GM18858 (cell line): ENCODE measurements around the gene FAM174C.
"Not testable (repeated sequence)": the region's sequence is repeated elsewhere in the genome, so short reads cannot be mapped to it uniquely, and the experiment has no call there.

ENCODE experiments used
- ATAC-seq: cut with Tn5 transposase; IDR thresholded peaks from one replicate; pipeline ENCODE4 v1.9.1; 2021; ENCODE audit not compliant: unreplicated experiment

FAM174C gene

GRCh38 chr19:1296078-1296477, 20.7 kb downstream of the FAM174C start:
- no peak for ATAC-seq

GRCh38 chr19:1296575-1297271, 21.4 kb downstream of the FAM174C start:
- no peak for ATAC-seq

DNA sequence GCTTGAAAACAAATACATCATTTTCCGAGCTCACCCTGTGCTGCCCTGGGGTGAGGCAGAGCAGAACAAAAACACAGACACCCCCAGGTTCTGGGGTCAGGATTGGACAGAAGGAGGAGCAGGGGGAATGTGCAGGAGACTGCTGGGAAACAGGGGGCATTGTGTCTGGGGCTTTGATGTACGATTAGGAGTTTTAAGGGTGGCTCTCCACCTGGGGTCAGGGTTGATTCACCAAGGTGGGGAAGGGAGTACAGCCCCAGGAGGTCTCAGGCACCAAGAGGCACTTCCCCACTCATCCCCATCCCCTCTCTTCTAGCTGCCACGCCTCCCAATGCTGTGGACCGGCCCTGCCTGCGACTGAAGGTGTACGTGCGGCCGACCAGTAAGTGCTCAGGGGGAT, 22.9 kb downstream of the FAM174C start:
- ATAC-seq: no peak

GRCh38 chr19:1299801-1300200, 24.5 kb downstream of the FAM174C start:
- no peak for ATAC-seq

GRCh38 chr19:1300744-1301490, 25.6 kb downstream of the FAM174C start:
- no peak for ATAC-seq

GRCh38 chr19:1302533-1303239, 27.4 kb downstream of the FAM174C start:
- no peak for ATAC-seq

DNA sequence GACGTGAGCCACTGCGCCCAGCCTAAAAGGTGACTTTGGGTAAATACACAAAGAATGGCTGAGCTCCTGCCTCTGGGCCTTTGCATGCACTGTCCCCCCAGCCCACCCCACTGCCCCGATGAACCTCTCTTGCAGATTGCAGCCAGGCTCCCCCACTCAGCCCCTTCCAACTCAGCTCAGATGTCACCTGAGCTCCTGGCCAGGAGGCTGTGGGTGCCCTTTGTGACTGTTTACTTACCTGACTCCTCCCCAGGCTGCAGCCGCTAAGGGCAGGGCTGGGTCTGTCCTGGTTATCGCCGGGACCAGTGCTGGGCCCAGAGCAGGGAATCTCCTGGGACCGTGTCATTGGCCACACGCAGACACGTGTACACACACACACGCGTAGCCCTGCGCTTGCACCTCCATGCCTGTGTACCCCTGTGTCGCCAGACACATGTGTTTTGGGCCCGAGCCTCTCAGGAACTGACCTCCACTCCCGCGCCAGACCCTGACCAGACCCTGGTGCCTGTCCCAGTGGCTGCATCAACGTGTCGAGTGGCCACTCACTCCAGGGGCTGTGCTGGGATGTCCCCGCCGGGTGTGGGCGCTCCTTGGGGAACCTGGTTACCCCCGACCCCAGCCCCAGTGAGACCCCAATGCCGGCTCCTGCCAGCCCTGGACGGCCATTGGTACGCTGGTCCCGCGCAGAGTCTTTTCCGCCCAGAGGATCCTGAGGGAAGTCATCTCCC, 29.0 kb downstream of the FAM174C start:
- no peak for ATAC-seq

DNA sequence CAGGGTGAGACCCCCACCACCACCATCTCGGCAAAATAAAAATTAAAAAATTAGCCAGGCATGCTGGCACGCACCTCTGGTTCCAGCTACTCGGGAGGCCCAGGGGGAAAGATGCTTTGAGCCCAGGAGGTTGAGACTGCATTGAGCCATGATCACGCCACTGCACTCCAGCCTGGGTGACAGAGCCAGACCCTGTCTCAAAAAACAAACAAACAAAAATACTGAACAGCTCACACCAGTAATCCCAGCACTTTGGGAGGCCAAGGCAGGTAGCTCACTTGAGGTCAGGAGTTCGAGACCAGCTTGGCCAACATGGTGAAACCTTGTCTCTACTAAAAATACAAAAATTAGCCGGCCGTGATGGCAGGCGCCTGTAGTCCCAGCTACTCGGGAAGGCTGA, 30.0 kb downstream of the FAM174C start:
- not testable (repeated sequence) for ATAC-seq

DNA sequence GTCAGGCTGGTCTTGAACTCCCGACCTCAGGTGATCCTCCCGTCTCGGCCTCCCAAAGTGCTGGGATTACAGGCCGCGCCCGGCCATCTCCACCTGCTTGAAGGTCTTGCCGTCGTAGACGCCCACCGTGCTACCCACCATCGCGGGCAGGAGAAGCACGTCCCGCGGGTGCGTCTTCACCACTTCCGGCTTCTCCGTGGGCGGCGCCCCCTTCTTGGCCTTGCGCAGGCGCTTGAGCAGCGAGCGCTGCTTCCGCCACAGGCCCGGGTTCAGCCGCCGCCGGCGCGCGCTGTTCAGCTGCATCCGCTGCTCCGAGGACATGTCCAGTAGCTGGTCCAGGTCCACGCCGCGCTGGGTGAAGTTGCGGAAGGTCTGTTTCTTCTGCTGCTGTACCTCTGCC, 32.0 kb downstream of the FAM174C start:
- ATAC-seq: no peak

DNA sequence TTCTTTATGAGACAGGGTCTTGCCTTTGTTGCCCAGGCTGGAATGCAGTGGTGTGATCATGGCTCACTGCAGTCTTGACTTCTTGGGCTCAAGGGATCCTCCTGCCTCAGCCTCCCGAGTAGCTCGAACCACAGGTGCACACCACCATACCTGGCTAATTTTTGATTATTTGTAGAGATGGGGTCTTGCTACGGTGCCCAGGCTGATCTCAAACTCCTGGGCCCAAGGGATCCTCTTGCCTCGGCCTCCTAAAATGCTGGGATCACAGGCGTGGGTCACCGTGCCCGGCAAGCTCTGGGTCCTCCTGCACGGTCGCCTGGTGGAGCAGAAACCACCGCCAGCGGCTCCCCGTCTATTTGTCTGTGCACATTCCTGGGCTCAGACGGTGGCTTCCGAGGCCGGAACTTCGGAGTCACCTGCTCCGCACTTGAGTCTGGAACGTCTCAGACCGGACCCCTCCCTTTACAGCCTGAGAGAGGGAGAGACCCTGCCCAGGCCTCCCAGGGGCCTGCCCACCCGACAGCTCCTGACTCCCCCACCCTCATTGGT, 32.5 kb downstream of the FAM174C start:
- no peak for ATAC-seq

- no peak for ATAC-seq
Observed at GRCh38 chr19:1308718-1309117, 33.4 kb downstream of the FAM174C start.

- no peak for ATAC-seq
Observed at GRCh38 chr19:1309977-1310852, 34.9 kb downstream of the FAM174C start.

GRCh38 chr19:1310853-1311180, 35.5 kb downstream of the FAM174C start:
- no peak for ATAC-seq

DNA sequence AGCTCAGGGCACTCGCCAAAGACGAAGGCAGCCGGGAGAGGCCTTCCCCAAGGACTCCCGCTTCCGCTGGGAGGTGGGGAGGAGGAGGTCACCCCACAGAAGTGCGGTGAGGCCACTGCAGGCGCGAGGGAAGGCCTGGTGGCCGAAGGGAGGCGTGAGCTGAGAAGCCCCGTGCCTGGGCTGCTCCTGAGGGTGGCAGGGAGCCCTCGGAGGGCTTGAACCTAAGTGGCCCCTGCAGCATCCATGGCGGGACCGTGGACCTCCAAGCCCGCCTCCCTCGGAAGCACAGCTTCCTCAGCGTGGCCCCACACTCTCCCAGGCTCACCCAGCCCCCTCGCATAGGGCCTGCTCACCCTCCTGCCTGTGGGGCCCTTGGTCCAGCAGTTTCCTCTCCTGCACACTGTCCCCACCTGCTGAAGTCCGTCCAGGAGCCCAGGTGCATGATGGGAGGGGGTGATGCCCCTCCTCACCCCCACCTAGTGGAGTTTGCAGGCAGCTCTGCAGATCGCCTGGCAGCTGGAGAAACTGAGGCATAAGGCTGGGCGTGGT, 36.3 kb downstream of the FAM174C start:
- ATAC-seq: no peak

DNA sequence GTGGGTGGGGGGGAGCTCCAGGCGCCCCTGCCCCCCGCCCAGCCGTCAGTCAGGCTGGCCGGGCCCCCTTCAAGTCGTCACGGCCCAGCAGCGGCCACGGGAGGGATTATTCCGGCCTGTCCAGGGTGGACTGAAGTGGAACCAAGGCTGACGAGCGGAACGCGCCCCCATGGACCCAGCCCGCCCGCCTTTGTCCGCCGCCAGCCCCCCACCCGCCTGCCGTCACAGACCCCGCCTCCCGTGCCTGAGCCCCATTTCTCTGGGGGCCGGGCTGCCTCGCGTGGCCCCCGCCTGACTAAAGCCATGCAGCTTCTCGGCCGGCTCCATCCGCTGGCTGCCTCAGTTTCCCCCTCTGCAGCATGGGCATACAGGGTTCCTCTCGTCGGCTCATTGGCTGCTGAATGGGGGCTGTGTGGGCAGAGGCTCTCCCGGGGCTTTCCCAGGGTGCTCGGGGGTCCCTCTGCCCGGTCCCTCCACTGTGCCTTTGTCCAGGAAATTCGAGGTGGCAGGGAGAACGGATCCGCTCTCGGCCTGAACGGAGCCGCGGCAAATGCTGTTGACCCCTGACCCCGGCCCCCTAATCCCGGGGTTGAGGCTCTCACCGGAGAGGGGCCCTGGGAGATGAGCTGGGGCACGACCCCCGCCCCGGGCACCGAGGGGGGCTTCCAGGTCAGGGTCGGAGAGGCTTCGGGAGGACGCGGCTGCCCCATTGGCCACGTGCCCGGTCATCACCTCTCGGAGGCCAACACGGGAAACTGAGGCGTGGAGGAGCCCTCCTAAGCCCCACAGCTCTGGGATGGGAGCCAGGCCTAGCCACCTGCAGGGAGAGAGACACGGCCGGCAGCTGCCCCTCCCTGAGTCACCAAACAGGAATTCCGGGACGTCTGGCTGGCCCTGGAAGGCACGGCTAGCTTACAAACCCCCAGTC, 37.7 kb downstream of the FAM174C start:
- no peak for ATAC-seq

GRCh38 chr19:1313695-1314613, 38.6 kb downstream of the FAM174C start:
- ATAC-seq: no peak

GRCh38 chr19:1315470-1316166, 40.3 kb downstream of the FAM174C start:
- no peak for ATAC-seq
